ENCODE measurements around the gene CHRNA1.

Gene CHRNA1

DNA sequence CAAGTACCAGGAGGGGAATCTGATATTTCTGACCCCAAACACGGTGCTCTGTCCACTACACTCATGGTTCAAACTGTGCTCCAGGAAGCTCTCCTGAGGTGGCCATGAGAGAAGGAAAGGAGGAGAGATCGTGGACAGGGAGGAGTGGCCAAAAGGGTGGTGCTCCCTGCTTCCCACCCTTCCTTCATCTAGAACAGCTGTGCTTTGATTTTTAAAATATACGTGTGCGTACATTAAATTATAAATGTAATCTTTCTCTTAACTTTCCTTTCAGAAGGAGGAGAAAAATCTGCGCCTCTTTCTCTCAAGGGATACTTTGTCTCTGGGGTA lies 8.2 kb upstream of the CHRNA1 start:
- Histone ChIP-seq H3K9ac (ENCODE audit: low read length) (peak overlapping the region; percentile 65), H3K36me3 (ENCODE audit: control insufficient read depth, insufficient read depth, low read length, severe bottlenecking) (no peaks in the 10 kb centered on the region), H3K4me3 (ENCODE audit: low read length) (no peak overlapping the region), H3K9me3 (ENCODE audit: control insufficient read depth, low read length) (no peaks in the 10 kb centered on the region), H3K27me3 (replicated peaks; ENCODE audit: control insufficient read depth, insufficient read depth, low read length) (no peaks in the 10 kb centered on the region), H3K4me1 (ENCODE audit: control insufficient read depth, insufficient read depth, low read length) (peaks cover 21% of the 10 kb centered on the region)
- no peak for DNase-seq (ENCODE audit: low read depth)

DNA sequence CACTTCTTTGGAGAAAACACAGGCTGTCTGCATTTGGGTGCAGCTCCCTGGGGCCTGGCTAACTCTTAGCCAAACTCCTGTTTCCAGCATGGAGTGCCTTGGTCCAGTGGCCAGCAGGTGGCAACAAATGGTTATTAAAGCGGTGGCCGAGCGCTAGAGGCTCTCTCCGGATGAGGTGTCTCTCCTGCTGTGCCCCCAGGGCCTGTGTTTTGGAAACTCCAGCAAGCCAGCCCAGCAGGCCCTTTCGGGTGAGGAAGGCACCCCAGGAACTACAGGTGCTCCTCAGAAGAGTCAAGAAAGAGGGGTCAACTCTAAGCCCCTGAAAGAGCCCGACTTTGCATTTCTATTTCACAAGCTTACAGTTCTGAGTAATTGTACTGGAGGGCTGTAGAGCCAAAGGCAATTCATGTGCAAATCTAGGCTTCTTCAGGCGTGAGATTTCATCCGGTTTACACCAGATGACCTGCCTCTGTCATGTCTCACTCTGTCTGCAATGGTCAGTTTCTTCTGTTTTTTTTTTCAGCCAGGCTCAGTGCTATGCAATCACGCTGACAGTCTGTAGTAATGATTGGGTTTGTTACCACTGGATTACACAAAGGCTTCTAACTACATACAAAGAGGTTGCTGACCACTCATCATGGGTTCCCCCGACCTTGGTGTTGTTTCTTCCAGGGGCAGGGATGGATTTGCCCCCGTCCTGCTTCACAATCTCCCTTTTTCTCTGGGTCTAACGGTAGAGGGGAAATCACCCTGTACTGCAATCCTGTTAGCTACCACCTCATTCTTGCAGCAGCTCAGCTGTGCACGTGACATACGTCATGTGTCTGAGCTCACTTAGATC lies 7.6 kb upstream of the CHRNA1 start:
- peak; percentile 95 for DNase-seq (ENCODE audit: low read depth)
- H3K4me1 ChIP-seq (ENCODE audit: control insufficient read depth, insufficient read depth, low read length), result peaks cover 21% of the 10 kb centered on the region
- no peak overlapping the region for H3K4me3 ChIP-seq (ENCODE audit: low read length)

DNA sequence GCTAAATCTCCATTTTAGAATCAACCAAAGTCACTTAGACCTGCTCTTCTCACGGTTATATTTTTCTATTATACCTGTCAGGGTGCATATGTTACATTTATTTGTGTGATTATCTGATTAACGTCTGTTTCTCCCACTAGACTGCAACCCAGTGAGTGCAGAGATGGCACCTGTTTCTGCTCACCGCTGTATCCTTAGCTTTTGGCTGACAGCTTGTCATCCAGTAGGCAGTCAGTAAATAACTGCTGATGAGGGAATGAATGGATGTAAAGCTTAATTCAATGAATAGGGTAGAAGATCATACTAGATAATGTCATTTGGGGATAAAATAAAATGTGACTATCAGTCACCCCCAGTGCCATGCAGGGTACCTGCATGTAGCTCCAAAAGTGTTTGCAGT lies 6.9 kb upstream of the CHRNA1 start:
- Histone ChIP-seq H3K4me3 (ENCODE audit: low read length) (no peak overlapping the region), H3K36me3 (ENCODE audit: control insufficient read depth, insufficient read depth, low read length, severe bottlenecking) (no peaks in the 10 kb centered on the region), H3K9me3 (ENCODE audit: control insufficient read depth, low read length) (no peaks in the 10 kb centered on the region), H3K27me3 (replicated peaks; ENCODE audit: control insufficient read depth, insufficient read depth, low read length) (no peaks in the 10 kb centered on the region), H3K9ac (ENCODE audit: low read length) (peak overlapping the region; percentile 65), H3K4me1 (ENCODE audit: control insufficient read depth, insufficient read depth, low read length) (peaks cover 21% of the 10 kb centered on the region)
- no peak for DNase-seq (ENCODE audit: low read depth)

More for the DNA sequence above, 7.6 kb upstream of the CHRNA1 start:
- H3K9me3 ChIP-seq (ENCODE audit: control insufficient read depth, low read length), result no peaks in the 10 kb centered on the region
- H3K36me3 ChIP-seq (ENCODE audit: control insufficient read depth, insufficient read depth, low read length, severe bottlenecking), result no peaks in the 10 kb centered on the region
- H3K27me3 ChIP-seq (replicated peaks; ENCODE audit: control insufficient read depth, insufficient read depth, low read length), result no peaks in the 10 kb centered on the region
- H3K9ac ChIP-seq (ENCODE audit: low read length), result peak overlapping the region; percentile 65

DNA sequence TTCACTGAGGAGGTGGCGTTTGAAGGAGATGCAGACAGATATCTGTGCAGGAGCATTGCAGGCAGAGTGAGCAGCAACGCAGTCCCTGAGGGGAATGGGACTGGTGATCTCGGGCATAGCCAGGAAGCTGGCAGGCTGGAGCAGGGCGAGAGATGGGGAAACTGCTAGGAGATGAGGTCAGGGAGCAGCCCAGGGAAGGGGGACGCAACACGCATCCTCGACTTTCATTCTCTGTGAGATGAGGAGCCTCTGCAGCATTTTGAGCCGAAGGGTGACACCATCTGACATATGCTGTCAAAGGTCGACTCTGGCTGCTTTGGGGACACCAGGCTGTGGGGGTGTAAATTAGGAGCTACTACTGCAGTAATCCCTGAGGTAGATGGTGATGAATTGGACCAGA lies 4.3 kb upstream of the CHRNA1 start:
- Histone ChIP-seq H3K9ac (ENCODE audit: low read length) (no peak overlapping the region), H3K27me3 (replicated peaks; ENCODE audit: control insufficient read depth, insufficient read depth, low read length) (no peaks in the 10 kb centered on the region), H3K36me3 (ENCODE audit: control insufficient read depth, insufficient read depth, low read length, severe bottlenecking) (no peaks in the 10 kb centered on the region), H3K4me1 (ENCODE audit: control insufficient read depth, insufficient read depth, low read length) (peaks cover 21% of the 10 kb centered on the region), H3K9me3 (ENCODE audit: control insufficient read depth, low read length) (no peaks in the 10 kb centered on the region), H3K4me3 (ENCODE audit: low read length) (no peak overlapping the region)
- DNase-seq (ENCODE audit: low read depth), result no peak

DNA sequence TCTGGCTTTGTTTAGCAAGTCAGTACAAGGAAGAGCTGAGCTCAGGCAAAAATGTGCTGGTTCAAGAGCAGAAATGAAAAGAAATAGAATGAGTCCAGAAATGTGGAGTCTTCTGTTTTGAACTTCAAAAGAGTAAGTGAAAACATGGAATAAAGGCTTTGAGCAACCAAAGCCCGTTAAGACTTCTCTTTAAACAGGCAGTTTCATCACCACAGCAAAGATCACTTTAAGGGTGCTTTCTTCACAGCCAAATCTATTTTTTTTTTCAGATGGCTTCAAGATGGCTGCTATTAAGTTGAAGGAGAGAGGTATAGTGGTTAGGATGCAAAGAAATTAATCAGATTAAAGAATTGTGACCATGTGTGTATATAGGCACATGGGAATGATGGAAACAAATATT lies 2.0 kb upstream of the CHRNA1 start:
- no peak overlapping the region for H3K4me3 ChIP-seq (ENCODE audit: low read length)
- no peak for DNase-seq (ENCODE audit: low read depth)
- no peak overlapping the region for H3K9ac ChIP-seq (ENCODE audit: low read length)
- no peaks in the 10 kb centered on the region for H3K27me3 ChIP-seq (replicated peaks; ENCODE audit: control insufficient read depth, insufficient read depth, low read length)
- H3K36me3 ChIP-seq (ENCODE audit: control insufficient read depth, insufficient read depth, low read length, severe bottlenecking), result no peaks in the 10 kb centered on the region
- peaks cover 3% of the 10 kb centered on the region for H3K4me1 ChIP-seq (ENCODE audit: control insufficient read depth, insufficient read depth, low read length)
- H3K9me3 ChIP-seq (ENCODE audit: control insufficient read depth, low read length), result no peaks in the 10 kb centered on the region

DNA sequence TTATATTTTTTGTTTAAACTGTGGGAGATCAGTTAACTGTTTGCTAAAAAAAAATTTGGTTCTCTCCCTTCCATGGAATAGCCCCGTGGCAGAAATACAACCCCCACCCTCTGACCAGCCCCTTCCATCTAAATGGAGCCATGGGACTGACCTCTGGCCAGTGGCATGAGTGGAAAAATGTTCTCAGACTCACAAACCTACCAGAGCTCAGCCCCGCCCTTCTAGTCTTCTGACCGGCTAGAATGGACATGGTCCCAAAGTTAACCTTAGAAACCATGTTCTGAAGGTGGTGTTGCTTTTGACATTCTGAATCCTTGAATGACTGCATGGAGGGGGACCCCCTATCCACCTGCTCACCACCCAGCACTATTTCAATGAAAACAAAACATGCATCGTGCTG lies 1.3 kb upstream of the CHRNA1 start:
- Histone ChIP-seq H3K9me3 (ENCODE audit: control insufficient read depth, low read length) (no peaks in the 10 kb centered on the region), H3K4me1 (ENCODE audit: control insufficient read depth, insufficient read depth, low read length) (no peaks in the 10 kb centered on the region), H3K9ac (ENCODE audit: low read length) (no peak overlapping the region), H3K36me3 (ENCODE audit: control insufficient read depth, insufficient read depth, low read length, severe bottlenecking) (no peaks in the 10 kb centered on the region), H3K27me3 (replicated peaks; ENCODE audit: control insufficient read depth, insufficient read depth, low read length) (no peaks in the 10 kb centered on the region), H3K4me3 (ENCODE audit: low read length) (no peak overlapping the region)
- no peak for DNase-seq (ENCODE audit: low read depth)

DNA sequence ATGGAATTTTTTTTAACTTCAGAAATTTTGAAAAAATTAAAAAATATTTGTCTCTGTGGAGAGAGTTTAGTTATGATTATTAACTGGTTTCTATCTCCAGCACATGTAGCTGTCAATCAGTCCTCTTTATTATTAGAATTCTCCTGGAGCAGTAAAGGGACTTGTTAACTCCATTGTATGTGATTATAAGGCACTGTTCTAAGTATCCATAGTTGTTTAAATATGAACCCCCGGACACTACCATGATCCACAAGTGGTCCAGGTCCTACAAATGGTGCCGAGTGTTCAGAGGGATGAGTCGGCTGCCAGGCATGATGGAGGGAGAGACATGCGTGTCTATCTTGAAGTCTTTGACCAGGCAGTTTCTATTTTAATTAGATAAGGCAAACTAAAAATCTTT lies 492 bp downstream of the CHRNA1 start:
- no peaks in the 10 kb centered on the region for H3K27me3 ChIP-seq (replicated peaks; ENCODE audit: control insufficient read depth, insufficient read depth, low read length)
- H3K9me3 ChIP-seq (ENCODE audit: control insufficient read depth, low read length), result no peaks in the 10 kb centered on the region
- H3K9ac ChIP-seq (ENCODE audit: low read length), result no peak overlapping the region
- no peaks in the 10 kb centered on the region for H3K36me3 ChIP-seq (ENCODE audit: control insufficient read depth, insufficient read depth, low read length, severe bottlenecking)
- no peak for DNase-seq (ENCODE audit: low read depth)
- H3K4me3 ChIP-seq (ENCODE audit: low read length), result no peak overlapping the region
- no peaks in the 10 kb centered on the region for H3K4me1 ChIP-seq (ENCODE audit: control insufficient read depth, insufficient read depth, low read length)

DNA sequence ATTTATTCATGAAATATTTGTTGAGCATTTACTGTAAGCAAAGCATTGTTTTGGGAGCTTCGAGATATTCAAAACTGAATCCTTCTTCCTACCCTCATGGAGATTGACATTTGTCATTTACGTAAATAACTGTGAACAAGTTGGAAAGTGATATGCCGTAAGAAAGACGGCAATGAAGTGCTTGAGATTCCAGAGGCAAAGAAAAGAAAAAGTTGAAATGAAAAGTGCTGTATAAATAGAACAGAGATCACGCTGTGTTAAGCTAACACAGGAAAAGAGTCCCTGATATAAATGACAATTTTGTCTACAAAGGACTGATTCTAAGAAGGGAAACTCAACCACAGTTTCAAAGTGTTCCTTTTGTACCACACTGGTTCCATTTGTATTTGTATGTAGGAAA lies 1.8 kb downstream of the CHRNA1 start:
- H3K9ac ChIP-seq (ENCODE audit: low read length), result no peak overlapping the region

DNA sequence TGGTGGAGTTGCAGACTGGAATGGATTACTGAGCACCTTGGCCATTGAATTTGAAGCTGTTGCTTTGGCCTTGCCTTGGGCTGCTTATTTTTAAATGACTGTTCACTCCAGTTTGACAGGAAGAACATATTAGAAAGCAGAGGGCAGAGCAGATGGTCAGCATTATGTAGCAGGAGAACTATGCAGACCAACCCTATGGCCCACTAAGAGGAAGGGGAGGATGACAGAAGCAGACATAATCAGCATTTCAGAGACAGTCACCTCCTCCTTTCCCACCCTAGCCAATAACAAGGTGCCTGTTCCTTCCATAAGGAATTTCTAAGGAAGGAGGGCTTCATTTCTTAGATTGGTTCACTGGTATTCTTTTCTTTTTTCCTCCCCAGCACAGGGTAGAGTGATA lies 2.4 kb downstream of the CHRNA1 start:
- H3K4me1 ChIP-seq (ENCODE audit: control insufficient read depth, insufficient read depth, low read length), result no peaks in the 10 kb centered on the region
- H3K4me3 ChIP-seq (ENCODE audit: low read length), result no peak overlapping the region
- DNase-seq (ENCODE audit: low read depth), result peak; percentile 43
- H3K36me3 ChIP-seq (ENCODE audit: control insufficient read depth, insufficient read depth, low read length, severe bottlenecking), result no peaks in the 10 kb centered on the region
- no peak overlapping the region for H3K9ac ChIP-seq (ENCODE audit: low read length)
- H3K27me3 ChIP-seq (replicated peaks; ENCODE audit: control insufficient read depth, insufficient read depth, low read length), result no peaks in the 10 kb centered on the region
- no peaks in the 10 kb centered on the region for H3K9me3 ChIP-seq (ENCODE audit: control insufficient read depth, low read length)

More for the DNA sequence above, 1.8 kb downstream of the CHRNA1 start:
- no peak for DNase-seq (ENCODE audit: low read depth)
- Histone ChIP-seq H3K36me3 (ENCODE audit: control insufficient read depth, insufficient read depth, low read length, severe bottlenecking) (no peaks in the 10 kb centered on the region), H3K27me3 (replicated peaks; ENCODE audit: control insufficient read depth, insufficient read depth, low read length) (no peaks in the 10 kb centered on the region), H3K4me3 (ENCODE audit: low read length) (no peak overlapping the region), H3K4me1 (ENCODE audit: control insufficient read depth, insufficient read depth, low read length) (no peaks in the 10 kb centered on the region), H3K9me3 (ENCODE audit: control insufficient read depth, low read length) (no peaks in the 10 kb centered on the region)

DNA sequence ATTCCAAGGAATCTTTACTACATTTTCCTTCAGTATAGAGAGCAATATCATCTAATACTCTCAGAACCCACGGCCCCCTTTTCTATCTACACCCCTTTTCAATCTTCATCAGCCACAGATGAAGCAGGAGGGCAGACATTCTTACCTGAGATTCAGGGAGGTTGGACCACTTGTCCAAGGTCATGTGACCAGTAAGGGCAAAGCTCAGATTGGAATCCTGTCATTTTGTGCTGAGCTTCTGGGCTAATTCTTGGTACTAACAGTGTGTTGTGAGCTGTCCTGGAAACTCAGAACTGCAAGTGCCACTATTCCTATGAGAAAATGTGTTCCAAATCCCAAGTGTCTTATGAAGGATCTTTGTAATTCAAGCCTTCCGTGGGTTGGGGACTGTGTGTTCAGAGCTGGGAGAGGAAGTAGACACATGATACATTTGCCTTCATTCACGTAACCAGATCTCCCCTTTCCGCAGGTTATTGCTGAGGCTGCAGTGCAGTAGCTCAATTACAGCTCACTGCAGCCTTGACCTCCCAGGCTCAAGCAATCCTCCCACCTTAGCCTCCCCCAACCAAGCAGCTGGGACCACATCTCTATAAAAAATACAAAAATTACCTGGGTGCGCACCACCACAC lies 3.3 kb downstream of the CHRNA1 start:
- DNase-seq (ENCODE audit: low read depth), result no peak
- Histone ChIP-seq H3K4me3 (ENCODE audit: low read length) (no peak overlapping the region), H3K4me1 (ENCODE audit: control insufficient read depth, insufficient read depth, low read length) (no peaks in the 10 kb centered on the region), H3K36me3 (ENCODE audit: control insufficient read depth, insufficient read depth, low read length, severe bottlenecking) (no peaks in the 10 kb centered on the region), H3K27me3 (replicated peaks; ENCODE audit: control insufficient read depth, insufficient read depth, low read length) (no peaks in the 10 kb centered on the region), H3K9me3 (ENCODE audit: control insufficient read depth, low read length) (no peaks in the 10 kb centered on the region), H3K9ac (ENCODE audit: low read length) (no peak overlapping the region)

DNA sequence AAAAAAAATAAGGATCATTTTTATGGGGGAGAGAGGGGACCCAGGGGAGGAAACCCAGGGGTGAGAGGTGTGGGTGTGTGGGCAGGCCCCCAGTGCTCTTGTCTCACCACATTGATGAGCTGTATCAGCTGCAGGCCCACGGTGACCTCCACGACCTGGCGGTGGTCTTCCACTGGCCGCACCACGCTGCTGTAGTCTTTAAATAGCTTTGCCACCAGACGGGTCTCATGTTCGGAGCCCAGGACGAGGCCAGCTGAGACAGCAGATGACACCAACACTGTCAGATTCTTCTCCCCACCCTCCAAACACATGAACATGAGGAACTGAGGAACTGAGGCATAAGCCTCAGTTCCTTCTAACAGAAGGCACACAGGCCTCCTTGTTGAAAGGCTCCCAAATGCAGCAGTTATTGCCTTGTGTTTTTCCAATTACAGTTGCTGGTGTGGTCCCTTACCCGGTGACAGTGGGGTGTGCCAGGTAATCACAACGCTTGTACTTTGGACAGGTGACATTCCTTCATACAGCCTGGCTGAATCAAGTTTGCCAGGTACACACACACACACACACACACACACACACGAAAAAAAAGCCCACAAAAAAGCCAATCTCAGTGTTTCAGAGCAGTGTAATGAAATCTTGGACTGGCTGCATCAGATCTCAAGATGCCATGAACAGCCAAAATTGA lies 4.7 kb downstream of the CHRNA1 start:
- Histone ChIP-seq H3K4me3 (ENCODE audit: low read length) (no peak overlapping the region), H3K4me1 (ENCODE audit: control insufficient read depth, insufficient read depth, low read length) (no peaks in the 10 kb centered on the region), H3K9ac (ENCODE audit: low read length) (no peak overlapping the region), H3K9me3 (ENCODE audit: control insufficient read depth, low read length) (no peaks in the 10 kb centered on the region), H3K36me3 (ENCODE audit: control insufficient read depth, insufficient read depth, low read length, severe bottlenecking) (no peaks in the 10 kb centered on the region), H3K27me3 (replicated peaks; ENCODE audit: control insufficient read depth, insufficient read depth, low read length) (no peaks in the 10 kb centered on the region)
- no peak for DNase-seq (ENCODE audit: low read depth)

All from adipocyte (in vitro differentiated cells).